NCI-H2196 (cell line): Measurements from ENCODE around the gene COL3A1.

Experiments used
- DNase-seq: peaks from one replicate; lab custom pipeline; 2025; ENCODE audit not compliant: unreplicated experiment; lab: John Stamatoyannopoulos, UW

The COL3A1 gene

DNA sequence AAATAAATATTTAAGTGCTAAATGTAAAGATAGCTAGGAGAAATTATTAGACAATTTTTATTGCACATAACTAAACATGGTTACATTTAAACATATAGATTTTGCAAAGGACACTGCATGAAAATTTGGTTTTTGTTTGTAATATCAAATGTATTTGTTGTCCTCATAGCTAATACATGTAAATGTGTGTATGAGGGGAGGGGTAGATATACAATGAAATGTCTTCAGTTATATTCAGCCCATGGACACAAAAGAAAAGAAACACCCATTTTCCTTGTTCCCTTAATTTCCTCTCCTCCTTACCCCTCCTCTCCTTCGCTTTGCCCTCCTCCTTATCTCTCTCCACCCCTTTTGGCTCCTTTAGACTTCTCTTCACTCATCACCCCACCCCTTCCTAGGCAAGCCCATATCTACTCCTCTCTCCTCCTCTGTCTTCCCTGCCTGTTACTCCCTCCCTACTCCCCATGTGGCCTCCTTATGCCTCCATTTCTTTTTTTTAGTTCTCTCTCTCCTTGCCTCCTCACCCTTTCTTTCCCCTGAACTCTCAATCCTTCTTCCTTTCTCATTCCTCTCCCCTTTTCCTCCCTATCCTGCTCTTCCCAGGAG is 1.4 kb downstream of the COL3A1 start:
- no peak for DNase-seq

DNA sequence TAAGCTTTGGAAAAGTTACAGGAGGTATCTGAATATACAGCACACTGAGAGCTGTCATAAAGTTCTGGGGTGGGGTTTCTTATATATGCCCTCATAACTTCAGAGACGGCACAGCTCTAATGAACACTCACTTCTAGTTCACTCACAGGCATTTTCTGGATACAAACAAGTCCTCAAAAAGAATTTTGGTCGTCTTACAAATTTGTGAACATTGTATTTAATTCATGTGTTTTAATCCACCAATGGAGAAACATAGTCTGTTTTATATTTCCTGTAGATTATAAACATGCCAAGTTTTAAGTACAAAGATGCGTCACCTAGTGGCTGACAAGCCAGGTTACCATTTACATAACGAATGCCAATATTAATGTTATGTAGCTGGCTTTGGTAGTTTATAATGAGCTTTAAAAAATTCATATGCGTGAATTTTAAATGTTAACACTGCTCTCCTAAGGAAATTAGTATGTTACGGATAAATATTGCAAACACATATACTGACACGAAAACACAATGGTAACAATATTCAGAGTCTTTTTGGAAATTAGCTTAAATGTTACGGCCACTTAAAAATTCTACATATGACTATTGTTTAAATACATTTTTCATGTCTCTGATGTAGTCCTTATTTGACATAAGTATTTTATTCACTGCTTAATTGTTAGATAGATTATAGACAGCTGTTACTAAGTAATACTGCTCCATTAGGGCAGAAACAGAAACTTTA is 2.5 kb downstream of the COL3A1 start:
- DNase-seq: no peak

DNA sequence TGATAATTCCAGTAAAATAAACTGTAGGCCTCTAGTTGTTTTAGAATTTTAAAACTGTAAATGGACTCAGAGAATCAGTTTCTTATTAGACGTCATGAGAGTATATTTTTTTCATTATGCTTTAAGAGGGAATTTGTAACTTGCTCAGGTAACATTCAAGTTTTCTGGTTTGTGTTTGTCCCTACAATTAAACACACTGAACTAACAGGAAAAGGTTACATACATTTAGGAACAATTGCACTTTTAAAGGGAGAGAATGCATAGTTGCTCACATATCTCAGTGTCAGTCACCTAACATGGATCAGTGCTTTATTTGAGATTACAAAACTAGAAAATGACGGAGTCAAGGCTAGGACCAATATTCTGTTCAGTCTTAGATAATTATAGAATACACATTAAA is 3.1 kb downstream of the COL3A1 start:
- DNase-seq: no peak

DNA sequence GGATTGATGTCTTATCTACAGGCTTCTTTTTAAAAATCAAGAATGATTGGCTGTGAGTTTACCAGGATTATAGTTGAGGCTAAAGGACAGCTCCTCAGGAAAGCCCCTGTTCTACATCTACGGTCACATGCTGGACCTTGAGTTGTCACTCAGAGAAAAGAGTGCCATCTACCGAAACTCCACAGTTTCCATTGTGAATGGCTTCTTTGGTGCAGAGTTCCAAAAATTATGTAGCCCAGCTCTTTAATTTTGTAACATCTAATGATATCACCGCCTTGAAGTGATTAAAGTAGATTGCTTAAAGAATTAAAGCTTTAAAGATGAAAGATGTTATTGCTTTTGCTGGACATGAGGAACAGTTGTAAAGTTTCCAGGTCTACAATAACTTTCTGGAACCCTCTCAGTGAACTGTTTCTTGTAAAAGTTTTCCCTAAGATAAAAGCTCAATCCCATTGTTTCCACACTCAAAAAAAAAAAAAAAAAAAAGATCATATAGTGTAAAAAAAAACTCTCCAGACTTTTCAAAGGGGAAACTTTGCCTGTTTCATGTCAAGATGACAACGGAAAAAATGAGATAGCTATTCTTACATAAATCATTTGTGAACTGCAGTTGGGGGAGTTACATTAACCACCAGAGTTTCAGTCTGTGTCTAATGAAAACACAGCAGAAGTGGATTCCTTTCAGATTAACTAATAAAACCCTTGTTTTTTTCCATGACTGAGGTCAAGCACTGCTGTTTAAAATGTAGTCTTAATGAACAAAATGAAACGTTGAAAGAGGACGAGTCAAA is 4.3 kb downstream of the COL3A1 start:
- no peak for DNase-seq

DNA sequence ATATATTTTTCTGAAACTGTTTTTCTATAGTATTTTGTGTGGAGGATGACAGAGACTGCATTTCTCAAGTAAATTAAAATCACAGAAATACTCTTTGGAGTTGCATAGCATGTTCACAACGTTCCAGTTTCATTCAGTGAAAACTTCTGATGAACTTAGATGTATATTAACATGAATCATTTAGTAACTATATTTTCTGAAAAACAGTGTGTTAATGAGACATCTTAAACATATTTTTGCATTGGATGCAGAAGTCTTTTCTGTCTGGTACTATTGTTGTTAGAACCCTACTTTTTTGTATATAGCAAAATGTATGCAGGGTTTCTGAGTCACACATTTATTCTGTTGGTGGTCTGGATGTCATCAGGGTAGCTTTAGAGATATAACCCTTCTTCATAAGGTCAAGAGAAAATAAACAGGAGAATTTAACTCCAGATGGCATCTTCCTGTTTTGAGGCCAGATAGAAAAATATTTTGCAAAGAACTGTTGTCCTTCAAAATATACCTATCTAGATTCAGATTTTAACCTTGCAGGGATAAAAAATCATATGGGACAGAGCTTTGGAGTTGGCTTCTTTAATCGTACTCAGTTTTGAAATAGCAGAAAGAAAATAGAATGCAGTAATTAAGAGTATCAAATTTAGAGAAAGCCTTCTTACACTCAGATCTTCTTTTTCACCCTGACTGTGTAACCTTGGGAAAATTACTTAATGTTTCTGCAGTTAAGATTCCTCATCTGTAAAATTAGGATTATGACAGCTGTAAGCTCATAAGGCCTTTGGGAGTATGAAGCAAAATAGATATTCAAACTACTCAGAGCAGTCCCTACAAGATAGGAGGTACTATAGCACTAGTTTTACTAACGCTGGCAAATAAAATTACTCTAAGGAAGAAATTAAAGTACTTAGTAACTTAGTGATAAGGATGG is 5.3 kb downstream of the COL3A1 start:
- DNase-seq: no peak

DNA sequence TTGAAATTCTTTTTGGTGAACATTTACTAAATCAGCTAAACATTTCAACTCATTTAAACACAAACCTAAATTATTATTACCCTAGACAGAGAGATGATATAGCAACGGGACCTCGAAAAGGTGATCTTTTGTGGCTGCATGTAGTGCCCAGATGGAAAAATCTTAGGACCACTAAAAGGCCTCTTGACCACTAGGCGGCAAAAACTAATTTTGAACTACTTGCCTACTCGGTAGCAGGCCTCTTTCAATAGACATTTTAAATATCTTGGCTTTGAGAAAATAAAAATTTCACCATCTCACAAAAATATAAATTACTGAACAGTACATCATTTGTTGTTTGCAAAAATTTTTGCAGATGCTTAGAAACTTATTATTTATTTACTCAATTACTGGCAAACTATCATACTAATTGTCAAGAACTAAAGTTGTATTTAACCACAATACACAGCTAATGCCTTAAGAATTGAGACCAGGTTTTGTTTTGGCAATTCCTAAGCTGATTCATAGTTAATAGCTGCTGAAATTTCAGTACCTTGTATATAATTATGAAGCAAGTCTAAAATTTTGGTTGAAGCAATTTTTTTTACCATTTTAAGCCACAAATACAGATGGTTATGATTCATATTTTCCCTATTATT is 9.4 kb downstream of the COL3A1 start:
- no peak for DNase-seq

DNA sequence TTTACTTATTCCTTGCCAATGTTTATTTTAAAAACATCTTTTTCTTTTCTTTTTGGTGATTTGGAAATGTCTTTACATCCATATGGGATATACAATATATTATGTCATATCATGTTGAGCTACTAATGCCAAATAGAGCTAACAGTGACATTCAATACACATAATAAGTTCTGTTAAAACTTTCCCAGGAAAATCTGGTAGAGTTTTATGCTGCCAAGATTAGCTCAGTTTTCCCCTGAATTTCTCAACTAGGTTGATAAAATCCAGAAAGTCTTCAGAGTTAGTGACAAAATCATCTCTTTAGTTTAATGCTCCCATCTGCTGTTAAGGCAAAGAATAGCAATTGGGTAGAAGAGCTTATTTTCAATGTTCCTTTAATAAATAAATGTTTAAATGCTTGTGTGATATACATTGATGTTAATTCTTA is 9.9 kb downstream of the COL3A1 start:
- no peak for DNase-seq

DNA sequence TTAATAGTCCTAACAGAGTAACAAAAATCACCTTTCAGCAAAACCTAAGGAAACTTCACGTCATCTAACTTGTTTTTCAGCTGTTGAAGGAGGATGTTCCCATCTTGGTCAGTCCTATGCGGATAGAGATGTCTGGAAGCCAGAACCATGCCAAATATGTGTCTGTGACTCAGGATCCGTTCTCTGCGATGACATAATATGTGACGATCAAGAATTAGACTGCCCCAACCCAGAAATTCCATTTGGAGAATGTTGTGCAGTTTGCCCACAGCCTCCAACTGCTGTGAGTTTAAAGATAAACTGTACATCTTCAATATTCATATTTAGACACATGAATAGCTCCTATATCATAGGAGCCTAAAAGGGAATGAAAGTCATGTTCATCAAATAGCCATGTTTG is 10.5 kb downstream of the COL3A1 start:
- no peak for DNase-seq

DNA sequence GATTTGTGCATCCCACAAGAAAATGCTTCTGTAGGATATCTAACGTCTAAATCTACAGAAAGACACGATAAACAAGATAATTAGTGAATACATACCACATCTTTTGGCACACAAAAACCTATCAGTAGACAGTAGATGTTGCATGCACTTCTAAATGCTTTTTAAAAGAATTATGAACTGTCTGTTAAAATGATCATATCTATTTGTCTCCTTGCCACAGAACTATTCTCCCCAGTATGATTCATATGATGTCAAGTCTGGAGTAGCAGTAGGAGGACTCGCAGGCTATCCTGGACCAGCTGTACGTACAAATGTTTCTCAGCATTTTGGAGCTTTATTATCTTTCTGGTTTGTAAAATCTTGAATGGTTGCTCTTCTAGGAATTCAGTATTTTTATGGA is 12.7 kb downstream of the COL3A1 start:
- no peak for DNase-seq

DNA sequence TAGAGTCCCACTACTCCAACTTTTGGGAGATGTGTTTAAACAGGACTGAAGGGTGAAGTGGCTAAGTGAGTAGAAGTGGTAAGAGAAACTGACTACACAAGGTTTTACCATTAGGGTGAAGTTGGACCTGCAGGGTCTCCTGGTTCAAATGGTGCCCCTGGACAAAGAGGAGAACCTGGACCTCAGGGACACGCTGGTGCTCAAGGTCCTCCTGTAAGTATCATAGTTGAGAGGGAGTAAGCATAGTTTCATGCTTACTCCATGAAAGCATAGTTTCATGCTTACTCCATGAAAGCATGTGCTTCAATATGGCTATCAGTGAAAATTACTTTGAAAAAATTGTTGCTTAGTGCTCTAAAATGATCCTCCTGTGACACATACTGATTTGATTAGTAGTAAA is 19.1 kb downstream of the COL3A1 start:
- DNase-seq: no peak

DNA sequence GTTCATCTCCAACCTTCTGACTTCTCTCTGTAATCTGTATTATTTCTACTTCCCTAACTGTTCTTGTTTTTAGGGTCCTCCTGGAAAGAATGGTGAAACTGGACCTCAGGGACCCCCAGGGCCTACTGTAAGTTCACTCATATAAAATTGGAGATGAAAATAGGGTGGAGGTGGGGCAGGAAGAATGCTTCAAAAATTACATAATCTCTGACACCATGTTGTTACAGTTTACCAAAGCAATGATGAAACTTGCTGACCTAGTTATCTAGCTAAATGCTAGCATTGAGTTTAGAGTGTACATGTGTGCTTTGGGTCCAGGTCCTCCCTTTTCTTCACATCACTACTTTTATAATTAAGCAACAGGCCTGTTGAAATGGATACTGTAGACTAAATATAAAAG is 23.1 kb downstream of the COL3A1 start:
- no peak for DNase-seq

DNA sequence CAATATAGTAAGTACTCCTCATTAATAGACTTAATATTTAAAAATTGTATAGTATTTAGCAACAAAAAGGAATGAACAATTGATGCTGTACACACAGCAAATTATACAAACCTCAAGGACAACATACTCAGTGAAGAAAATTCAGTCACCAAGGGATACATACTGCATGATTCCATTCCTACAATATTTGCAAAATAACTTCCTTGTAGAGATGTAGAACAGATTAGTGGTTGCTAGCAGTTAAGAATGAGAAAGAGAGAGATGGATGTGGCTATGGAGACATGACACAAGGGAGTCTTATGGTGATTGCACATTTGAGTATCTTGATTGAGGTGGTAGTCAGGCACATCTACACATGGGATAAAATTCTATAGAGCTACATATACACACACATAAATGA is 26.0 kb downstream of the COL3A1 start:
- no peak for DNase-seq

DNA sequence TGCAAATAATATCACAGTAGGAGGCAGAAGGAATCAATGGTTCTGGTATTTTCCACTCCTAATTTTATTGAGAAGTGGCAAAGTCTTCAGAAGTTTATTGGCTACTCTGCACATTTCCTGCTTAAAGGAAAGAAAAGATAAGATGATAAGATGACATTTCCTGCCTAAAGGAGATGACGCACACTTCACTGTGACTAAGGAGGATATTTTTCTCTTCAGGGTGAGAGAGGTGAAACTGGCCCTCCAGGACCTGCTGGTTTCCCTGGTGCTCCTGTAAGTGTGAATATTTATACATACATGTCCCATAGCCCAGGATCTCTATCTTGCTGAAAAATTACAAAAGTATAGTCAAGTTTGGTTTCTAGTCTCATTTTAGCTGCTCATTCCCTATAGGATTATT is 27.9 kb downstream of the COL3A1 start:
- DNase-seq: no peak

DNA sequence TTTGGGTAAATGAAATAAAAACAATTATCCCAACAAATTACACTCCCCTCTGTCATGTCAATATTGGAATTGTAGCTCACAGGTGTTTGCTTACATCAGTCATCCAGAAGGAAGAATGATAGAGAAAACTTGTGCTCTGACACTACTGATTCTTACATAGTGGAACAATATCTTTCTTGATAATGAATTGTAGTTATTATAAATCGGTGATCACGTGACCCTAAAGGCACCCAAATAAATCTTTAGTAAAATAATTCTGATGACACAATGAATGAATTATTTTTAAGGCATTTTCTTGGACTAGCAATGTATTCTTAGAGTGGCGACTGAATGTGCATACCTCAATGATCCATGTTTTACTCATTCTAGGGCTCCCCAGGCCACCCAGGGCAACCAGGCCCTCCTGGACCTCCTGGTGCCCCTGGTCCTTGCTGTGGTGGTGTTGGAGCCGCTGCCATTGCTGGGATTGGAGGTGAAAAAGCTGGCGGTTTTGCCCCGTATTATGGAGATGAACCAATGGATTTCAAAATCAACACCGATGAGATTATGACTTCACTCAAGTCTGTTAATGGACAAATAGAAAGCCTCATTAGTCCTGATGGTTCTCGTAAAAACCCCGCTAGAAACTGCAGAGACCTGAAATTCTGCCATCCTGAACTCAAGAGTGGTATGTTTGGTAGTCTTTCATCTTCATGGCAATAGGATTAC is 34.5 kb downstream of the COL3A1 start:
- DNase-seq: no peak

DNA sequence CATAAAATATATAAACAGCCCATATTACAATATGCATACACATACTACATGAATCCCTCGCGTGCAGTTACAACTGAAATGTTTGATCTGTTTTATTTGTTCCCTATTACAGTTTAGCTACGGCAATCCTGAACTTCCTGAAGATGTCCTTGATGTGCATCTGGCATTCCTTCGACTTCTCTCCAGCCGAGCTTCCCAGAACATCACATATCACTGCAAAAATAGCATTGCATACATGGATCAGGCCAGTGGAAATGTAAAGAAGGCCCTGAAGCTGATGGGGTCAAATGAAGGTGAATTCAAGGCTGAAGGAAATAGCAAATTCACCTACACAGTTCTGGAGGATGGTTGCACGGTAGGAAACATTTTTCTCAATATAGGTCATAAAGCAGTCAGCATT is 36.4 kb downstream of the COL3A1 start:
- no peak for DNase-seq

DNA sequence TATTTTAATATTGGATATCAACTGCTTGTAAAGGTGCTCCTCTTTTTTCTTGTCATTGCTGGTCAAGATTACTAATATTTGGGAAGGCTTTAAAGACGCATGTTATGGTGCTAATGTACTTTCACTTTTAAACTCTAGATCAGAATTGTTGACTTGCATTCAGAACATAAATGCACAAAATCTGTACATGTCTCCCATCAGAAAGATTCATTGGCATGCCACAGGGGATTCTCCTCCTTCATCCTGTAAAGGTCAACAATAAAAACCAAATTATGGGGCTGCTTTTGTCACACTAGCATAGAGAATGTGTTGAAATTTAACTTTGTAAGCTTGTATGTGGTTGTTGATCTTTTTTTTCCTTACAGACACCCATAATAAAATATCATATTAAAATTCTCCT is 38.2 kb downstream of the COL3A1 start:
- DNase-seq: no peak

DNA sequence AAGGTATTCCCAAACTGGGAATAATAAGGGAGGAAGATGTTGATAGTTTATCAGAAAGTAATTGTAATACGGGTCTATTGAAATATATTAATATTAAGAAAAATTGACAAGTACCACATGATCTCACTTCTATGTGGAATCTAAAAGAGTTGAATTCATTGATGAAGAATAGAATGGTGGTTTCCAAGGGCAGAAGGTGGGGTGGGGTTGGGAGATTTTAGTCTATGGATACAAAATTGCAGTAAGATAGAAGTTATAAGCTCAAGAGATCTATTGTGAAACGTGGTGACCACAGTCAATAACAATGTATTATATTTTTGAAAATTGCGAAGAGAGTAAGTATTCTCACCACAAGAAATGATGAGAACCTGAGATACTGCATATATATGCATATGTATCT is 38.9 kb downstream of the COL3A1 start:
- DNase-seq: no peak

DNA sequence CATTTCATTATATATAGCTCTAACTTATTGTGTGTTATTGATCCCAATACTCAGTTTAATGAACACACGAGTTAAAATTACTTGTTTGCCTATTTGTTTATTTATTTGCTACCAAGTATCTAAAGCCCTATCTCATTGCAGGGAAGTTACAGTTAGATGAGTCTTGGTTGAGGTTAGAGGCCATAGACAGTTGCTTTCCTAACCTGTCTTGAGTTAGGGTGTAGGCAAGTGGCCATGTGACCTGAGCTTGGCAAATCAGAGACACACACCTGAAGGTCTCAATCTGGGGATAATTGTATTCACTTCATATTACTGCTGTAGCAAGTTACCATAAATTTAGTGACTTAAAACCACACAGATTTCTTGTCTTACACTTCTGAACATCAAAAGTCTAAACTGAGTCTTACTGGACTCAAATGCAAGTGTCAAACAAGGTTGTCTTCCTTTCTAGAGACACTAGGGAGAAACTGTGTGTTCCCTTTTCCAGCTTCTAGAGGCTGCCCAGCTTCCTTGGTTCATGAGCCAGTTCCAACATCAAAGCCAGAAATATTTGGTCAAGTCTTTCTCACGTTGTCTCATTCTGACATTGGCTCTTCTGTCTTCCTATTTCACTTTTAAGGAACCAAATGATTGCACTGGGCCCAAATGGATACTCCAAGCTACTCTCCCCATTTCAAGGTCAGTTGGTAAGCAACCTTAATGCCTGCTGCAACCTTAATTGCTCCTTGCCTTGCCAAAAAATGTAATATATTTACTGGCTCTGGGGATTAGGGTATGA is 39.7 kb downstream of the COL3A1 start:
- DNase-seq: no peak

DNA sequence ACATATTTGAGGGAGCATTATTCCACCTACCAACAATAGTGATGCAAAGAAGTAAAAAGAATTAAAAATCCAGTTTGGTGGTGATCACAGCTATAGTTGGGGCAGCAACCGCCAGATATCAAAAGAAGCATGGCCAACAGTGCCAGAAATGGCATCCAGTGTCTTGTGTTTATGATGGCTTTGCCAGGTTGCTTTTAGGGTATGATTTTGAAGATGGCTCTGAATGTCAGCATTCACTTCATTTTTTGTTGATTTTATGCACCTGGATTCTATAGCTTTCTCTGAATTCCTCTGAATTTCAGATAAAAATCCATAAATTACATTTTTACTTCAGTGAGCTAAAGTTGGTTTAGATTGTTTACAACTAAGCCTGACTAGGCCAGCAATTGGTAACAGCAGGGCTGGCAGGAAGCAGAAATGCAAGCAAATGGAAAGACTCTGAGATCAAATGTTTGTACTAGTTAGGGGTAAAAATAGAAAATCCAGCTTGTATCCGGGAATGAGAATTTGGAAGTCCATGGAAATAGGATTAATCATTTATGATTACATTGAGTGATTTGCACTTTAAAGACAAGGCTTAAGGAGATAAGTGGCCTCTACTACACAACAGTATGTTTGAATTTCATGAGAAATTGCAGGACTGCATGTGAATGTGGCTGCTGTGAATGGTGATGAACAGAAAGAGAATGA is 40.4 kb downstream of the COL3A1 start:
- no peak for DNase-seq
